HCT116 (cell line): ENCODE data around the gene TBC1D2. TPM values are rescaled to one million over a fixed set of nuclear protein-coding genes. Genes with fewer than 3 reads are reported as not detected.

Experiments used
- ATAC-seq: fragments of 200-7000 bp; cut with Tn5 transposase; 2 replicates; pipeline ENCODE4 v1.9.1; 2020; ENCODE audit warnings: mild to moderate bottlenecking, moderate library complexity
- BruUV-seq: library from RNA; stranded (reverse); fragments of 400-500 nt; replicated peaks from 2 replicates; lab custom pipeline; 2021; lab: Mats Ljungman, UMichigan
- CTCF ChIA-PET: fragments of 300-600 bp; sonication (Branson Sonifier 250); formaldehyde crosslinking; loops from one replicate; lab custom pipeline; 2021; ENCODE audit warnings: antibody characterized with exemption; lab: Charles Lee
- POLR2A ChIA-PET: fragments of 300-600, 350-600 bp; sonication (Branson Sonifier 250); formaldehyde crosslinking; loops from one replicate; lab custom pipeline; 2021; ENCODE audit warnings: antibody characterized with exemption; lab: Charles Lee
- RAD21 ChIA-PET, 2 experiments: fragments of 300-600 bp; sonication (Branson Sonifier 250); formaldehyde crosslinking; loops; one replicate each; lab custom pipeline; 2023; ENCODE audit warnings: low total read pairs in 2 of 2; ENCODE audit not compliant: uncharacterized antibody in 2 of 2, unreplicated experiment in 2 of 2, low non-redundant PET in 1 of 2; lab: Charles Lee
- DNase-seq: peaks from one replicate; pipeline ENCODE4 v3.0.0-alpha.2; 2010; ENCODE audit warnings: low read depth, low spot score
- H2AFZ ChIP-seq: fragments of 200-600 bp; shearing (Covaris generic), sonication (generic); 2 replicates; pipeline ENCODE4 v1.6.1; 2017; ENCODE audit warnings: low read depth, mixed run types, mixed read lengths, antibody characterized with exemption, low read length; ENCODE audit not compliant: poor library complexity, severe bottlenecking
- H3K27ac ChIP-seq: 2 replicates; pipeline ENCODE4 v1.5.1; 2012; ENCODE audit warnings: low read depth, low read length
- H3K27me3 ChIP-seq: fragments of 200-600 bp; sonication (generic); 2 replicates; pipeline ENCODE4 v1.6.1; 2016; ENCODE audit warnings: mixed run types, low read length, mixed read lengths; ENCODE audit not compliant: insufficient read depth
- H3K36me3 ChIP-seq, 2 experiments: fragments of 200-500 bp in 1 of 2; fragments of 200-600 bp in 1 of 2; sonication (Bioruptor generic) in 1 of 2; sonication (generic) in 1 of 2; 2 replicates each; pipeline versions ENCODE4 v1.5.1 to v1.6.1; 2014 to 2016; ENCODE audit warnings: low read length in 2 of 2, inconsistent platforms in 1 of 2, mixed read lengths in 1 of 2, mixed run types in 1 of 2; ENCODE audit not compliant: insufficient read depth in 2 of 2, control insufficient read depth in 1 of 2
- H3K4me1 ChIP-seq, 2 experiments: fragments of 200-600 bp in 1 of 2; sonication (generic) in 1 of 2; 2 replicates each; pipeline versions ENCODE4 v1.5.1 to v1.6.1; 2012 to 2017; ENCODE audit warnings: low read length in 2 of 2, inconsistent platforms in 1 of 2, mild to moderate bottlenecking in 1 of 2, mixed read lengths in 1 of 2, mixed run types in 1 of 2, moderate library complexity in 1 of 2; ENCODE audit not compliant: insufficient read depth in 2 of 2, control insufficient read depth in 1 of 2
- H3K4me2 ChIP-seq: fragments of 200-600 bp; sonication (generic); 2 replicates; pipeline ENCODE4 v1.6.1; 2017; ENCODE audit warnings: mixed run types, low read length, mixed read lengths
- H3K4me3 ChIP-seq, 2 experiments: fragments of 200-600 bp in 1 of 2; sonication (generic) in 1 of 2; replicated peaks in 1 of 2; 2 replicates each; pipeline ENCODE4 v1.5.1; 2011 to 2016; ENCODE audit warnings: low read length in 2 of 2, control low read depth in 1 of 2, low read depth in 1 of 2, mild to moderate bottlenecking in 1 of 2, mixed read lengths in 1 of 2, mixed run types in 1 of 2
- H3K79me2 ChIP-seq: fragments of 200-600 bp; sonication (generic); 2 replicates; pipeline ENCODE4 v1.6.1; 2017; ENCODE audit warnings: mild to moderate bottlenecking, mixed run types, low read length, moderate library complexity, mixed read lengths; ENCODE audit not compliant: insufficient read depth
- H3K9ac ChIP-seq: fragments of 200-600 bp; sonication (generic); 2 replicates; pipeline ENCODE4 v1.6.1; 2016; ENCODE audit warnings: low read length, mixed read lengths
- H3K9me2 ChIP-seq: fragments of 200-600 bp; sonication (generic), shearing (Covaris generic); 2 replicates; pipeline ENCODE4 v1.6.1; 2017; ENCODE audit warnings: mixed run types, mild to moderate bottlenecking, moderate library complexity; ENCODE audit not compliant: insufficient read depth
- H3K9me3 ChIP-seq, 2 experiments: fragments of 200-500 bp in 1 of 2; fragments of 200-600 bp in 1 of 2; sonication (Bioruptor generic) in 1 of 2; sonication (generic) in 1 of 2; 2 replicates each; pipeline ENCODE4 v1.6.1; 2014 to 2017; ENCODE audit warnings: low read length in 2 of 2, mixed read lengths in 2 of 2, inconsistent platforms in 1 of 2, low read depth in 1 of 2, mild to moderate bottlenecking in 1 of 2, mixed run types in 1 of 2, moderate library complexity in 1 of 2; ENCODE audit not compliant: control insufficient read depth in 1 of 2, insufficient read depth in 1 of 2
- H4K20me1 ChIP-seq: fragments of 200-600 bp; sonication (generic), shearing (Covaris generic); 2 replicates; pipeline ENCODE4 v1.6.1; 2017; ENCODE audit warnings: mixed run types, mild to moderate bottlenecking, moderate library complexity; ENCODE audit not compliant: insufficient read depth
- CBX3 ChIP-seq: IDR thresholded peaks from 2 replicates; pipeline ENCODE4 v1.6.1; 2012; ENCODE audit warnings: low read depth
- CEBPB ChIP-seq: IDR thresholded peaks from 2 replicates; pipeline ENCODE4 v1.6.1; 2012; ENCODE audit warnings: low read depth
- EZH2 ChIP-seq: fragments of 200-600 bp; sonication (generic); IDR thresholded peaks from 2 replicates; pipeline ENCODE4 v1.6.1; 2017; ENCODE audit warnings: antibody characterized with exemption, mixed run types
- POLR2A ChIP-seq: IDR thresholded peaks from 2 replicates; pipeline ENCODE4 v1.7.0; 2011; ENCODE audit warnings: borderline replicate concordance; ENCODE audit not compliant: insufficient read depth, insufficient read length; ENCODE audit errors: extremely low read depth
- RAD21 ChIP-seq: IDR thresholded peaks from 2 replicates; pipeline ENCODE4 v1.6.1; 2012; ENCODE audit warnings: low read depth, mild to moderate bottlenecking
- TCF7L2 ChIP-seq: IDR thresholded peaks from 2 replicates; pipeline ENCODE4 v1.7.0; 2011; ENCODE audit warnings: borderline replicate concordance, inconsistent platforms; ENCODE audit not compliant: insufficient read depth, insufficient read length; ENCODE audit errors: extremely low read depth
- ZFX ChIP-seq: fragments of 450-650 bp; IDR thresholded peaks from 2 replicates; pipeline ENCODE4 v1.6.1; 2017
- intact Hi-C: fragments of 100-400 bp; cut with micrococcal nuclease; formaldehyde crosslinking; loops from 2 replicates; pipeline ENCODE4 v1.10.0; 2022
- total RNA-seq: library from RNA; stranded (reverse); gene quantifications from one replicate; pipeline ENCODE4 v1.2.1, GENCODE V29; 2021; ENCODE audit not compliant: unreplicated experiment
- TF ChIP-seq, protein P1 (sequence below): IDR thresholded peaks from 2 replicates; pipeline ENCODE4 v1.6.1; 2011; ENCODE audit warnings: mild to moderate bottlenecking, low read length, moderate library complexity; ENCODE audit not compliant: insufficient replicate concordance; ENCODE audit errors: extremely low read depth
- TF ChIP-seq, protein P2 (sequence below), 3 experiments: fragments of 200-600 bp in 1 of 3; sonication (generic) in 1 of 3; IDR thresholded peaks in 2 of 3; conservative IDR thresholded peaks in 1 of 3; 2 replicates each; pipeline ENCODE4 v1.5.1; 2012 to 2017; ENCODE audit warnings: low read depth in 2 of 3, low read length in 2 of 3, antibody characterized with exemption in 1 of 3, borderline replicate concordance in 1 of 3, control low read depth in 1 of 3, mild to moderate bottlenecking in 1 of 3, mixed read lengths in 1 of 3, mixed run types in 1 of 3, moderate library complexity in 1 of 3; ENCODE audit not compliant: insufficient read depth in 1 of 3
- TF ChIP-seq, protein P3 (sequence below): IDR thresholded peaks from 2 replicates; pipeline ENCODE4 v1.6.1; 2012; ENCODE audit warnings: low read depth
- TF ChIP-seq, protein P4 (sequence below): IDR thresholded peaks from 2 replicates; pipeline ENCODE4 v1.6.1; 2012

Gene TBC1D2
- total RNA-seq, 1 experiment from 2014 or later = 9.8 TPM

DNA sequence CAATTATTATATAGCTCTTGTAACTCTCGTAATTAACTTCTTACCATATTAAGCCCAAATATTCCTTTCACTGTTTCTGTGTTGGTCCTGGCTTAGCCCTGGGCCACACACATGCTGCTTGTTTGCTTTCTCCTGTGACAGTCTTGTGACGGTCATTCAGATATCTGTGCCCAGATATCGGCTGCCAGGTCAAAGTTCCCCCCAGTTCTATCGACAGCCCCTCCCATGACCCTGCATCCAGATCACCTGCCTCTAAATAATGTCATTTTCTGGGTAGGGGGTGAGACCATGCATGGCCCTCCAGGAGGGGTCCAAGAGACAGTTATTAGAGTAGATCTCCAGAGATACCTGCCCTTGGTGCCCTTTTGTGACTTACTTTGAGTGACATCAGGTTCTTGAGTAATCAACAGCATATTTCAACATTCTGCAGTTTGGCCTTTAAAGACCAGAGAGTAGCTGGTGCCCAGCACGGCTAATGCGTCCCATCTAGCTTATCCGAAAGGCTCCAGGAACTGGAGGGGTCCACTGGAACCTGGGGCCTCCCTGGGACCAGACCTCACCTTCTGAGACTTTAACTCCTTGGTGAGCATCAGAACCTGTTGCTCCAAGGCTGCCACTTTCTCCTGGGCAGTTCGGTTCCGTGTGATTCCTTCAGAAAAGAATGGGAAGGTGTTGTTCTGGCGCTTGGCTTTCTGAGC, 26.9 kb downstream of the TBC1D2 start:
- H3K9ac ChIP-seq = no peak overlapping the region
- RAD21 ChIA-PET = no interaction called here
- ATAC-seq = no peak
- intact Hi-C loops = no loop called here
- 0 out of 4 replicates have a peak, but pooled peaks cover 2 to 5% of the 10 kb centered on the region in 2 experiments for H3K36me3 ChIP-seq
- CTCF ChIA-PET = no interaction called here
- no peaks in the 10 kb centered on the region for H3K9me3 ChIP-seq
- H3K4me2 ChIP-seq = no peak overlapping the region
- TF ChIP-seq ZFX = no peak
- no peak for TF ChIP-seq CBX3
- TF ChIP-seq RAD21 = no peak
- TF ChIP-seq CEBPB = no peak
- TF ChIP-seq, all 23 proteins: peak for 0
- Histone ChIP-seq H3K79me2 (no peaks in the 10 kb centered on the region), H3K27me3 (no peaks in the 10 kb centered on the region), H4K20me1 (no peaks in the 10 kb centered on the region), H3K4me3 (no peak overlapping the region), H3K4me1 (peaks cover 17 to 35% of the 10 kb centered on the region in 2 experiments), H3K27ac (no peak overlapping the region), H3K9me2 (no peaks in the 10 kb centered on the region), H2AFZ (no peak overlapping the region)
- POLR2A ChIA-PET = no interaction called here
- no peak for DNase-seq
- BruUV-seq = no TSS peak

DNA sequence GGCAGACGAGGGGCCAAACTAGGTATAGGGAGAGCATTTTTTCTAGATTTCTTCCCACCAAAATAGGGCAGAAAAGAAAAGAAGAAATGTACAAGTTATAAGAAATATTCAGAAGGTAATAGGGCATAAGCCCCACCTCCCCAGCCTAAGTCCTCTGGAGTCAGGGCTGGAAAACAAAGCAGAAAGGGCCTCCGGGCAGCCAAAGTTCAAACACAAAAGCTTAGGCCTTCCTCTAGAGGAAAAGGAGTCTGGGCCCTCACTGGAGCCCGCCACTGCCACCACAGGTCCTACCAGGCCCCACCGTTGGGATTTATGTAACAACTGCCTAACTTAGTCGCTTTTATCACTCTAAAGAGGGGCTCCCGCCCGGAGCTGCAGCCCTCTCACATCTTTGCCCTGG, 27.6 kb downstream of the TBC1D2 start:
- BruUV-seq = no TSS peak
- POLR2A ChIA-PET = no interaction called here
- no peak overlapping the region for H3K9ac ChIP-seq
- CTCF ChIA-PET = no interaction called here
- TF ChIP-seq, protein P1, sequence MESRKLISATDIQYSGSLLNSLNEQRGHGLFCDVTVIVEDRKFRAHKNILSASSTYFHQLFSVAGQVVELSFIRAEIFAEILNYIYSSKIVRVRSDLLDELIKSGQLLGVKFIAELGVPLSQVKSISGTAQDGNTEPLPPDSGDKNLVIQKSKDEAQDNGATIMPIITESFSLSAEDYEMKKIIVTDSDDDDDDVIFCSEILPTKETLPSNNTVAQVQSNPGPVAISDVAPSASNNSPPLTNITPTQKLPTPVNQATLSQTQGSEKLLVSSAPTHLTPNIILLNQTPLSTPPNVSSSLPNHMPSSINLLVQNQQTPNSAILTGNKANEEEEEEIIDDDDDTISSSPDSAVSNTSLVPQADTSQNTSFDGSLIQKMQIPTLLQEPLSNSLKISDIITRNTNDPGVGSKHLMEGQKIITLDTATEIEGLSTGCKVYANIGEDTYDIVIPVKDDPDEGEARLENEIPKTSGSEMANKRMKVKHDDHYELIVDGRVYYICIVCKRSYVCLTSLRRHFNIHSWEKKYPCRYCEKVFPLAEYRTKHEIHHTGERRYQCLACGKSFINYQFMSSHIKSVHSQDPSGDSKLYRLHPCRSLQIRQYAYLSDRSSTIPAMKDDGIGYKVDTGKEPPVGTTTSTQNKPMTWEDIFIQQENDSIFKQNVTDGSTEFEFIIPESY = no peak
- TF ChIP-seq, protein P2, sequence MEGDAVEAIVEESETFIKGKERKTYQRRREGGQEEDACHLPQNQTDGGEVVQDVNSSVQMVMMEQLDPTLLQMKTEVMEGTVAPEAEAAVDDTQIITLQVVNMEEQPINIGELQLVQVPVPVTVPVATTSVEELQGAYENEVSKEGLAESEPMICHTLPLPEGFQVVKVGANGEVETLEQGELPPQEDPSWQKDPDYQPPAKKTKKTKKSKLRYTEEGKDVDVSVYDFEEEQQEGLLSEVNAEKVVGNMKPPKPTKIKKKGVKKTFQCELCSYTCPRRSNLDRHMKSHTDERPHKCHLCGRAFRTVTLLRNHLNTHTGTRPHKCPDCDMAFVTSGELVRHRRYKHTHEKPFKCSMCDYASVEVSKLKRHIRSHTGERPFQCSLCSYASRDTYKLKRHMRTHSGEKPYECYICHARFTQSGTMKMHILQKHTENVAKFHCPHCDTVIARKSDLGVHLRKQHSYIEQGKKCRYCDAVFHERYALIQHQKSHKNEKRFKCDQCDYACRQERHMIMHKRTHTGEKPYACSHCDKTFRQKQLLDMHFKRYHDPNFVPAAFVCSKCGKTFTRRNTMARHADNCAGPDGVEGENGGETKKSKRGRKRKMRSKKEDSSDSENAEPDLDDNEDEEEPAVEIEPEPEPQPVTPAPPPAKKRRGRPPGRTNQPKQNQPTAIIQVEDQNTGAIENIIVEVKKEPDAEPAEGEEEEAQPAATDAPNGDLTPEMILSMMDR (IDR thresholded peaks at IDR 0.05 in 2 of 3, conservative IDR thresholded peaks at IDR 0.05 in 1 of 3; ENCODE audit: borderline replicate concordance in 1 of 3, insufficient read depth in 1 of 3, low read depth in 2 of 3, low read length in 2 of 3) = no peak
- TF ChIP-seq, protein P3, sequence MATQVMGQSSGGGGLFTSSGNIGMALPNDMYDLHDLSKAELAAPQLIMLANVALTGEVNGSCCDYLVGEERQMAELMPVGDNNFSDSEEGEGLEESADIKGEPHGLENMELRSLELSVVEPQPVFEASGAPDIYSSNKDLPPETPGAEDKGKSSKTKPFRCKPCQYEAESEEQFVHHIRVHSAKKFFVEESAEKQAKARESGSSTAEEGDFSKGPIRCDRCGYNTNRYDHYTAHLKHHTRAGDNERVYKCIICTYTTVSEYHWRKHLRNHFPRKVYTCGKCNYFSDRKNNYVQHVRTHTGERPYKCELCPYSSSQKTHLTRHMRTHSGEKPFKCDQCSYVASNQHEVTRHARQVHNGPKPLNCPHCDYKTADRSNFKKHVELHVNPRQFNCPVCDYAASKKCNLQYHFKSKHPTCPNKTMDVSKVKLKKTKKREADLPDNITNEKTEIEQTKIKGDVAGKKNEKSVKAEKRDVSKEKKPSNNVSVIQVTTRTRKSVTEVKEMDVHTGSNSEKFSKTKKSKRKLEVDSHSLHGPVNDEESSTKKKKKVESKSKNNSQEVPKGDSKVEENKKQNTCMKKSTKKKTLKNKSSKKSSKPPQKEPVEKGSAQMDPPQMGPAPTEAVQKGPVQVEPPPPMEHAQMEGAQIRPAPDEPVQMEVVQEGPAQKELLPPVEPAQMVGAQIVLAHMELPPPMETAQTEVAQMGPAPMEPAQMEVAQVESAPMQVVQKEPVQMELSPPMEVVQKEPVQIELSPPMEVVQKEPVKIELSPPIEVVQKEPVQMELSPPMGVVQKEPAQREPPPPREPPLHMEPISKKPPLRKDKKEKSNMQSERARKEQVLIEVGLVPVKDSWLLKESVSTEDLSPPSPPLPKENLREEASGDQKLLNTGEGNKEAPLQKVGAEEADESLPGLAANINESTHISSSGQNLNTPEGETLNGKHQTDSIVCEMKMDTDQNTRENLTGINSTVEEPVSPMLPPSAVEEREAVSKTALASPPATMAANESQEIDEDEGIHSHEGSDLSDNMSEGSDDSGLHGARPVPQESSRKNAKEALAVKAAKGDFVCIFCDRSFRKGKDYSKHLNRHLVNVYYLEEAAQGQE = no peak
- TF ChIP-seq, protein P4, sequence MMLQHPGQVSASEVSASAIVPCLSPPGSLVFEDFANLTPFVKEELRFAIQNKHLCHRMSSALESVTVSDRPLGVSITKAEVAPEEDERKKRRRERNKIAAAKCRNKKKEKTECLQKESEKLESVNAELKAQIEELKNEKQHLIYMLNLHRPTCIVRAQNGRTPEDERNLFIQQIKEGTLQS = no peak
- TF ChIP-seq ZFX = no peak
- no peak for TF ChIP-seq TCF7L2
- no peak for TF ChIP-seq EZH2
- no peak for TF ChIP-seq POLR2A
- no peak for TF ChIP-seq CBX3
- 0 out of 4 replicates have a peak, but pooled peaks cover 2 to 5% of the 10 kb centered on the region in 2 experiments for H3K36me3 ChIP-seq
- H3K9me2 ChIP-seq = no peaks in the 10 kb centered on the region
- H3K27me3 ChIP-seq = no peaks in the 10 kb centered on the region
- no peaks in the 10 kb centered on the region for H3K9me3 ChIP-seq
- no peak overlapping the region for H2AFZ ChIP-seq
- H4K20me1 ChIP-seq = no peaks in the 10 kb centered on the region
- intact Hi-C loops = no loop called here
- no peaks in the 10 kb centered on the region for H3K79me2 ChIP-seq
- no peak overlapping the region for H3K4me2 ChIP-seq
- H3K27ac ChIP-seq = no peak overlapping the region
- RAD21 ChIA-PET = no interaction called here
- H3K4me1 ChIP-seq = peaks cover 23 to 42% of the 10 kb centered on the region in 2 experiments
- no peak overlapping the region for H3K4me3 ChIP-seq
- ATAC-seq (no peak), DNase-seq (no peak)
